PC-9 (cell line): ENCODE results near the gene DACH2. TPM values are rescaled to one million over a fixed set of nuclear protein-coding genes. Genes with fewer than 3 reads are reported as not detected.

Experiments
- BruUV-seq: library from RNA; stranded (reverse); fragments of 400-500 nt; replicated peaks from 2 replicates; lab custom pipeline; 2021; lab: Mats Ljungman, UMichigan
- CTCF ChIA-PET: fragments of 300-600 bp; sonication (Branson Sonifier 250); formaldehyde crosslinking; loops from one replicate; lab custom pipeline; 2022; ENCODE audit warnings: antibody characterized with exemption; lab: Charles Lee
- POLR2A ChIA-PET: fragments of 300-600 bp; sonication (Branson Sonifier 250); formaldehyde crosslinking; loops from one replicate; lab custom pipeline; 2022; ENCODE audit warnings: antibody characterized with exemption; ENCODE audit not compliant: unreplicated experiment; lab: Charles Lee
- DNase-seq, 2 experiments: peaks; one replicate each; pipeline versions ENCODE4 v3.0.0 to v3.0.0-alpha.2; 2015 to 2022; ENCODE audit warnings: mixed read lengths in 1 of 2
- H2AFZ ChIP-seq: fragments of 200-600 bp; sonication (generic); 2 replicates; pipeline ENCODE4 v1.8.1; 2017; ENCODE audit warnings: antibody characterized with exemption
- H3F3A ChIP-seq: fragments of 200-600 bp; sonication (generic); 2 replicates; pipeline ENCODE4 v1.8.1; 2017; ENCODE audit warnings: antibody characterized with exemption, mild to moderate bottlenecking, low read depth; ENCODE audit not compliant: insufficient read depth
- H3K27ac ChIP-seq: fragments of 200-600 bp; sonication (generic); 2 replicates; pipeline ENCODE4 v1.6.1; 2016; ENCODE audit warnings: mixed run types
- H3K27me3 ChIP-seq: fragments of 200-600 bp; sonication (generic); 2 replicates; pipeline ENCODE4 v1.6.1; 2016; ENCODE audit warnings: low read depth, mixed run types; ENCODE audit not compliant: insufficient read depth
- H3K36me3 ChIP-seq: fragments of 200-600 bp; sonication (generic); 2 replicates; pipeline ENCODE4 v1.6.1; 2016; ENCODE audit warnings: low read depth, mixed run types
- H3K4me1 ChIP-seq: fragments of 200-600 bp; sonication (generic); replicated peaks from 2 replicates; pipeline ENCODE4 v1.6.1; 2016; ENCODE audit warnings: mixed run types; ENCODE audit not compliant: insufficient read depth
- H3K4me2 ChIP-seq: fragments of 200-600 bp; sonication (generic); 2 replicates; pipeline ENCODE4 v1.6.1; 2017; ENCODE audit warnings: mixed run types
- H3K4me3 ChIP-seq: fragments of 200-600 bp; sonication (generic); 2 replicates; pipeline ENCODE4 v1.6.1; 2016; ENCODE audit warnings: mixed run types
- H3K79me2 ChIP-seq: fragments of 200-600 bp; sonication (generic); 2 replicates; pipeline ENCODE4 v1.6.1; 2017; ENCODE audit warnings: low read depth, mixed run types
- H3K9me2 ChIP-seq: fragments of 200-600 bp; sonication (generic); 2 replicates; pipeline ENCODE4 v1.8.1; 2017; ENCODE audit warnings: mild to moderate bottlenecking; ENCODE audit not compliant: insufficient read depth
- H3K9me3 ChIP-seq: fragments of 200-600 bp; sonication (generic); 2 replicates; pipeline ENCODE4 v1.8.1; 2016; ENCODE audit warnings: low read depth; ENCODE audit not compliant: insufficient read depth
- H4K20me1 ChIP-seq: fragments of 200-600 bp; sonication (generic); 2 replicates; pipeline ENCODE4 v1.8.1; 2017; ENCODE audit not compliant: insufficient read depth
- EZH2 ChIP-seq: fragments of 200-600 bp; sonication (generic); IDR thresholded peaks from 2 replicates; pipeline ENCODE4 v1.8.0; 2017; ENCODE audit warnings: antibody characterized with exemption, low read depth
- intact Hi-C: fragments of 100-400 bp; cut with micrococcal nuclease; formaldehyde crosslinking; loops from one replicate; pipeline ENCODE4 v1.10.0; 2022; ENCODE audit not compliant: unreplicated experiment
- total RNA-seq: library from RNA; stranded (reverse); gene quantifications from 2 replicates; pipeline ENCODE4 v1.2.3, GENCODE V29; 2021
- TF ChIP-seq, protein P1 (sequence below): fragments of 200-600 bp; sonication (generic); conservative IDR thresholded peaks from 2 replicates; pipeline ENCODE4 v1.6.1; 2017; ENCODE audit warnings: mixed run types, antibody characterized with exemption, mild to moderate bottlenecking, moderate library complexity

The DACH2 gene
- total RNA-seq, 1 experiment from 2014 or later: not detected

DNA sequence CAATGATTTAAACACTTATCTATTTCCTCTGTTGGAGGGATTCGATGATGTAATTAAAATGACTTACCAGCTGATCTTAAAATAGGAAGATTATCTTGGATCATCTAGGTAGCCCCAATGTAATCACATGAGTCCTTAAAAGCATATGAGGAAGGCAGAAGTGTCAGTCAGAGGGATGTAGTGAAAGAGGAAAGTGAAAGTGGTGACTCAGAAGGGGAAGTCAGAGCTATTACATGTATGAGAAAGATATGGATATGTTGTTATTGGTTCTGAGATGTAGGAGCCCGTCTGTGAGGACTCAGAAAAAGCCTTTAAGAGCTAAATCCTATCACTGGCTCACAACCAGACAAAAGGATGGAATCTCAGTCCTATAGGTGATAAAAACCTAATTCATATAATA, 456.4 kb downstream of the DACH2 start:
- H3K27ac ChIP-seq: no peak overlapping the region
- no TSS peak for BruUV-seq
- no peaks in the 10 kb centered on the region for H3K9me2 ChIP-seq
- no peaks in the 10 kb centered on the region for H3K36me3 ChIP-seq
- H3K27me3 ChIP-seq: no peaks in the 10 kb centered on the region
- ChIA-PET CTCF (no interaction called here), POLR2A (no interaction called here)
- TF ChIP-seq EZH2: no peak
- TF ChIP-seq, protein P1, sequence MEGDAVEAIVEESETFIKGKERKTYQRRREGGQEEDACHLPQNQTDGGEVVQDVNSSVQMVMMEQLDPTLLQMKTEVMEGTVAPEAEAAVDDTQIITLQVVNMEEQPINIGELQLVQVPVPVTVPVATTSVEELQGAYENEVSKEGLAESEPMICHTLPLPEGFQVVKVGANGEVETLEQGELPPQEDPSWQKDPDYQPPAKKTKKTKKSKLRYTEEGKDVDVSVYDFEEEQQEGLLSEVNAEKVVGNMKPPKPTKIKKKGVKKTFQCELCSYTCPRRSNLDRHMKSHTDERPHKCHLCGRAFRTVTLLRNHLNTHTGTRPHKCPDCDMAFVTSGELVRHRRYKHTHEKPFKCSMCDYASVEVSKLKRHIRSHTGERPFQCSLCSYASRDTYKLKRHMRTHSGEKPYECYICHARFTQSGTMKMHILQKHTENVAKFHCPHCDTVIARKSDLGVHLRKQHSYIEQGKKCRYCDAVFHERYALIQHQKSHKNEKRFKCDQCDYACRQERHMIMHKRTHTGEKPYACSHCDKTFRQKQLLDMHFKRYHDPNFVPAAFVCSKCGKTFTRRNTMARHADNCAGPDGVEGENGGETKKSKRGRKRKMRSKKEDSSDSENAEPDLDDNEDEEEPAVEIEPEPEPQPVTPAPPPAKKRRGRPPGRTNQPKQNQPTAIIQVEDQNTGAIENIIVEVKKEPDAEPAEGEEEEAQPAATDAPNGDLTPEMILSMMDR: no peak
- no peak for DNase-seq
- H3K79me2 ChIP-seq: no peaks in the 10 kb centered on the region
- no peak overlapping the region for H3K4me3 ChIP-seq
- no peaks in the 10 kb centered on the region for H4K20me1 ChIP-seq
- no peak overlapping the region for H3K4me2 ChIP-seq
- H3K4me1 ChIP-seq: no peaks in the 10 kb centered on the region
- no peaks in the 10 kb centered on the region for H3K9me3 ChIP-seq
- H3F3A ChIP-seq: no peaks in the 10 kb centered on the region
- intact Hi-C loops: no loop called here
- no peak overlapping the region for H2AFZ ChIP-seq

DNA sequence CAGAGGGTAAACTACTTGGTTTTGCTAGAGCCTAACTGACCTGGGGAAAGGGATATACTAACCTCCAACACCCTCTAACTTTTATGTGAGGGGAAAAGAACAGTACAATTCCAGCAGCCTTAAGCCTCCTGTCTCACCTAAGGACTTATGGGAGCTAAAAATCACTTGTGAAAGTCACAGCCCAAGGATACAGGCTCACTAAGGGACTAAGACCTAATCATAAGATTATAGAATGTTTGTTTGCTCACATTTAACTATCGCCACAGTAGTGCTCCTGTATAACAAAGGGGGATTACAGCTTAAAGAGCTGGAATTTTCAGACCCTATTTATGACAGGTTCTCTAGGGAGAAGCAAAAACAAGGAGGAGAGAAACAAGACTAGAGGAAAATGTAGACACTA, 548.7 kb downstream of the DACH2 start:
- no peak overlapping the region for H2AFZ ChIP-seq
- no peak for DNase-seq
- no peak overlapping the region for H3K4me3 ChIP-seq
- no peaks in the 10 kb centered on the region for H3K9me3 ChIP-seq
- H3K79me2 ChIP-seq: no peaks in the 10 kb centered on the region
- H3F3A ChIP-seq: no peaks in the 10 kb centered on the region
- TF ChIP-seq, protein P1: no peak
- TF ChIP-seq EZH2: no peak
- no peaks in the 10 kb centered on the region for H3K36me3 ChIP-seq
- H3K4me1 ChIP-seq: no peaks in the 10 kb centered on the region
- no peaks in the 10 kb centered on the region for H3K9me2 ChIP-seq
- H3K27me3 ChIP-seq: no peaks in the 10 kb centered on the region
- intact Hi-C loops: no loop called here
- BruUV-seq: no TSS peak
- H3K4me2 ChIP-seq: no peak overlapping the region
- ChIA-PET POLR2A (no interaction called here), CTCF (no interaction called here)
- H3K27ac ChIP-seq: no peak overlapping the region
- no peaks in the 10 kb centered on the region for H4K20me1 ChIP-seq

DNA sequence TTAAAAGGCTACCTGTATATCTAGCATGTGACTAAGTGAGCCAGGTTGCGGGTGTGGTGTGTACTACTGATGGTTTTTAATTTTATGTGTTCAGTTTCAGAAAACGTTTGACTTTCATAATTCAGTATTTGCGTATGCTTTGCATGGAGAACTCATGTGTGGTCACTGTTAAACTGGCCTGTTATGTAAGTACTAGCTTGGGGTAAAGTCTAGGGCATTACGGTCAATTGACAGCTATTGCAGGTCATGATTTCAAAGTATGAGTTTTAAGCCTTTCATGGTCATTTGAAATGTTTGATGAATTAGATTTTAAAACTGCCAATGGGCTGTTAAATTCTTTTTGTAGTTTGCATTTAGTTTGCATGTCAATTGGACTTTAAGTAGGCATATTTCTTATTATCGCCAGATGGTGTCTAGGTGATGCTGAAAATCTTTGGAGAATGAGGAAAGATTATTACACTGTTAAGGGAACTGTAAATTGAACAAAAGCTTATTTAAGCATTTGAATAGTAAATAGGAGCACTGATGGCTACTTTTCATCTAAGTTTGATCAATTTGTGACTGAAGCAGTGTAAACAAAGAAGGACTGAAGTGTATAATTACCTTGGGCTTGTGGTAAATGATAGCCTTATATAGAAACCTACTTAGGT, 563.4 kb downstream of the DACH2 start:
- no peak overlapping the region for H2AFZ ChIP-seq
- H3F3A ChIP-seq: no peaks in the 10 kb centered on the region
- POLR2A ChIA-PET: no interaction called here
- no peak for TF ChIP-seq EZH2
- TF ChIP-seq, protein P1: no peak
- no peaks in the 10 kb centered on the region for H3K36me3 ChIP-seq
- intact Hi-C loops: no loop called here
- no peaks in the 10 kb centered on the region for H3K9me2 ChIP-seq
- H3K27me3 ChIP-seq: no peaks in the 10 kb centered on the region
- DNase-seq: no peak
- H3K79me2 ChIP-seq: no peaks in the 10 kb centered on the region
- no peaks in the 10 kb centered on the region for H3K4me1 ChIP-seq
- no peaks in the 10 kb centered on the region for H3K9me3 ChIP-seq
- no peak overlapping the region for H3K4me2 ChIP-seq
- CTCF ChIA-PET: no interaction called here
- no peaks in the 10 kb centered on the region for H4K20me1 ChIP-seq
- no peak overlapping the region for H3K27ac ChIP-seq
- no TSS peak for BruUV-seq
- no peak overlapping the region for H3K4me3 ChIP-seq
